HG03135 (cell line): Measurements from ENCODE around the gene RGS13.
"Not testable (repeated sequence)": the region's sequence is repeated elsewhere in the genome, so short reads cannot be mapped to it uniquely, and the experiment has no call there.

Source experiments
- ATAC-seq: cut with Tn5 transposase; IDR thresholded peaks from one replicate; pipeline ENCODE4 v1.9.1; 2021; ENCODE audit warnings: mild to moderate bottlenecking, moderate library complexity; ENCODE audit not compliant: unreplicated experiment

Gene RGS13

GRCh38 chr1:192675716-192676115 lies 39.8 kb downstream of the RGS13 start:
- ATAC-seq: no peak

DNA sequence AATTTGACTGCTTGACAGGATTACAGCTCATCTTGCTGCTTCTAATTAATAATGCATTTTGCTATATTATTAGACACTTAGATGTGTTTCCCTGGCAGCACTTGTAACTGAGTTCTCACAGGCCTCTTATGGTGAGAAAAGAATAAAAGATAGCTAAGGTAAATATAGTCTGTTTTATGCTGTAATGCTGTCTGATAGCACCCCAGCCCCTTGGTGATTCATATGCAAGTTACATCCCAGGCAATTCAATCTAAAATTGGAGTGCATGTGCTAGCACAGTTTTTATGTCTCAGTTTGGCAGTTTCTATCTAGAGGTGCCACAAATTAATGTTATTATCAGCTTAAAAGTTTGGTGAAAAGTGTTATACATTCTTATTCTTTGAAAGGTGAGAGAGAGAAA lies 42.2 kb downstream of the RGS13 start:
- ATAC-seq: no peak

GRCh38 chr1:192682335-192682734 lies 46.4 kb downstream of the RGS13 start:
- no peak for ATAC-seq

GRCh38 chr1:192683081-192683480 lies 47.1 kb downstream of the RGS13 start:
- not testable (repeated sequence) for ATAC-seq

DNA sequence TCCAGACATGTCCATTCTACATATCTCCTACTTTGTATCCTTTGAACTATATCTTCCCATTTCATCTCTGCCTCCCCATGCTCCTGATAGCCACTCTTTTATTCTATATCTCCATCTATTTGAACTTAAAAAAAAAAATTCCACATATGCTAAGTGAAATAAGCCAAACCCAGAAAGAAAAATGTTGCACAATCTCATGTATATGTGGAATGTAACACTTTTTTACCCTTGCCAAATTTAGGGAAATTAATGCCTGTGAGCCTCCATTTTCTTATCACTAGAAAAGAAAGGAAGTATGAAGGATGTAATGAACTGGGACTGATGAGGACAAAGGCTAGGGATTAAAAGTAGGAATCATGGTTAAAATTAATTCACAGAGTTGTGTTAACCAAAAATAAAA lies 53.5 kb downstream of the RGS13 start:
- no peak for ATAC-seq

GRCh38 chr1:192691041-192691440 lies 55.1 kb downstream of the RGS13 start:
- no peak for ATAC-seq

DNA sequence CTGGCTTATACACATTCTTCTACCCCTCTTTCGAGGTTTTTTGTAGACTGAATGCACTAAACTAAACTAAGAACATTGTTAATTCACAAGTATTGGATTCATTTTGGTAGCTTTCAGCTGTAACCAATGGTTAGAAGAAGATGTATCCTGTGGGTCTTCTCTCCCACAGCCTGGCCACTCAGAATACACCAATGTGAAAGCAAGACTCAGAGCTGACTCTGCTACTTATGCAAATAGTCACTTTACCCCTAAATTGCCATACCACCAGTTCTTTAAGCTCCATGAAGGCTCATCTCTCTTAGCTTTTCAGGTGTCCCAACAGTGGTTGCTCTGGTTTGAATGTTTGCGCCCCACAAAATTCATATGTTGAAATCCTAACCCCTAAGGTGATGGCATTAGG lies 60.1 kb downstream of the RGS13 start:
- ATAC-seq: no peak

GRCh38 chr1:192697771-192698170 lies 61.8 kb downstream of the RGS13 start:
- ATAC-seq: no peak

DNA sequence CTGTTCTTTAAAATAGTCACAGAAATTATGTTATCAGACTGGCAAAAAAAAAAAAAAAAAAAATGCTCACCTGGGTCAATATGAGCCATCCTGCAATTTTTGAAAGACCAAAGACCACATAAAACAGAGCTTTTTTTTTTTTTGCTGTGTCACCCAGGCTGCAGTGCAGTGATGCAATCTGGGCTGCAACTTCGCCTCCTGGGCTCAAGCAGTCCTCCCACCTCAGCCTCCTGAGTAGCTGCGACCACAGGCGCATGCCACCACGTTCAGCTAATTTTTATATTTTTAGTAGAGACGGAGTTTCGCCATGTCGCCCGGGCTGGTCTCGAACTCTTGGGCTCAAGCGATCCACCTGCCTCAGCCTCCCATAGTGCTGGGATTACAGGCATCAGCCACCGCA lies 62.8 kb downstream of the RGS13 start:
- no peak for ATAC-seq

GRCh38 chr1:192700834-192701271 lies 64.9 kb downstream of the RGS13 start:
- no peak for ATAC-seq

DNA sequence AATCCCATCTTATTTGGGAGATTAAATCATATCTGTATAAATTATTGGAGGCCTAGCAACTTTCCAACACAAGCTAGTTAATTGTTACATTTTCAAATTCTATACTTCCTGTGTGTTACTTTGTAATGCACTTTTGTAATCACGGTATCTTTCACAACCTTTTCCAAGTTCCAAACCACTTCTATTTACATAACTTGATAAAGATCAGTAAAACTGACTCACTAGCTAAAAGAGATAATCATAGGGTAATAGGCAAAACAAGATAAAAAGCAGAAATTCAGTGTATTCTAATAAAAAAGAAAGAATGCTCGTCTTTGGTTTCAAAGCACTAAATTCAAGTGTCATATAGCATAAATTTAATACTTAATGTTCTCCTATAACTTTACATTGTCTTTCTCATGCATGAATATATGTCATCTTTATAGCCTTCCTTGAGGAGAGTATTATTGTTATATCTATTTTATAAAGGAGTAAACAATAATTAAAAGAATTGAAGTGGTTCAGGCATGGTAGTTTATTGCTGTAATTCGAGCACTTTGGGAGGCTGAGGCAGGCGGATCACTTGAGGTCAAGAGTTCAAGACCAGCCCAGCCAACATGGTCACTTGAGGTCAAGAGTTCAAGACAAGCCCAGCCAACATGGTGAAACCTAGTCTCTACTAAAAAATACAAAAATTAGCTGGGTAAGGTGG lies 66.4 kb downstream of the RGS13 start:
- ATAC-seq: no peak

DNA sequence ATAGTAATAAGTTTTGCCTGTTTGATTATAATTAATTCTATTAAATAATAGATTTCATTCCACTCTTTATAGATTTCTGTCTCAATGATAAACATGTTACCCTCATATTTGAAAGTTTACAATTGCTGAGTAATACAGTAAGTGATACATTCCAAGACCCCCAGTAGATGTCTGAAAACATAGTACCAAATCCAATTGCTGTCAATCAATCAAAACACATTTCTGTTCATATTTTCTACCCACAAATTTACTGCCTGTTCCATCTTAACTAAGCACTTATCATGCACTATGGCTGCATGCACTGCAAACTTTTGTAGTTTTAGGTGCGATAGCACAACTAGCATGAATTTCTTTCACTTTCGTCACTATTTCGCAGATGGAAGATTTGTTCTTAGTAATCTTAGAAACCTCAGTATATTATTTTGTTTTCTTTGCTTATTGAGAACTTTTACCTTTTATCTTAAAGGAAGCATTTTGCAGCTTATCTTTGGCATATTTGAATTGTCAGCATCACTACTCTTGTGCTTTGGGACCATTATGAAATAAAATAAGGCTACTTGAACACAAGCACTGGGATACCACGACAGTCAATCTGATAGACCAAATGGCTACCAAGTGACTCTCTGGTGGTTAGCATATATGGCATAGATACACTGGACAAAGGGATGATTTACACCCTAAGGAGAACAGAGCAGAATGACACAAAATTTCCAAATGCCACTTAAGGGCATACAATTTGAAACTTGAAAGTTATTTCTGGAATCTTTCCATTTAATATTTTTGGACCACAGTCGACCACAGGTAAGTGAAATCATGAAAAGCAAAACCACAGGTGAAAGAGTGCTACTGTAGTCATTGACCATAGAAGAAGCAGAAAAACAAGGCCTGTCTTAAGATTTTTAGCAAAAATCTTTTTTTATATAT lies 67.6 kb downstream of the RGS13 start:
- ATAC-seq: peak; percentile 88

- no peak for ATAC-seq
These were observed 69.6 kb downstream of the RGS13 start for GRCh38 chr1:192705510-192705909.

DNA sequence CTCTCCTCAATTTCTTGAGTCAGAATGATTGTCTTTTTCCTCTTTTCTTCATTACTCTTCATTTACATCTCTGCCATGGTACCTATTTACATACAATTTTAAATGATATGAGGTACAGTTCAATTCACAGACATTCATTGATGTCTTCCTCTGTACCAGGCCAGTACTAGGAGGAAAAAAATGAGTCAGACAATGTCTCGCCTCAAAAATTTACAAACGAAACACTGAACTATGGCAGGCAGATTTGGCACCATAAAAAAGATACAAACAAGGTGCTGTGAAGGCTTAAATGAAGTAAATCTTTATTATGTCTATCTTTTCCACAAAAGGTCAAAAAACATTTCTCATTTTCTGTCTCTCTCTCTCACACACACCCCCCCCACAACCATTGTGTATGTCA lies 71.0 kb downstream of the RGS13 start:
- ATAC-seq: no peak

DNA sequence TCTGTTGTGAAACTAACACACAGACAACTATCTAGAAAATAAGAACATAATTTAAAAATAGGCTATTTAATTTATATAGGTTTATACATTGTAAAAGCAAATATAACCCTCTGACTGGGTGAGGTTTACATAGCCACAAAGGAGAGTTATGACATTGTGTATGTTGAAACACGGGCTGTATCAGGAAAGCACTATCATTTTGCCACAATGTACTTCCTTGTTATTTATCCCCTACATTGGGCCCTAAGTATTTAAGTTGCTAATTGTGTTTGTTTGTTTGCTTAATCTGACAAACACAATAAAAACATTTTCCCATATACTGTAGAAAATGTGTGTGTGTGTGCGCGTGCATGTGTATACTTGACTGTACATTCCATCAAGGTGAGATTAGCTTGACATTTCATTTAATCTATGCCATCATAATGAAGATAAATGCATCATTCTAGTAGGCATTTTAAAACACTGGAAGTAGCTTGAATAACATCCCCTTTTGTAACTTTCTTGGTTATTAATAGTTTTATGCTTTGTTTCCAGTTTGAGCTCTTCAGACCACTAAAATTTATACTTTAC lies 72.1 kb downstream of the RGS13 start:
- no peak for ATAC-seq

DNA sequence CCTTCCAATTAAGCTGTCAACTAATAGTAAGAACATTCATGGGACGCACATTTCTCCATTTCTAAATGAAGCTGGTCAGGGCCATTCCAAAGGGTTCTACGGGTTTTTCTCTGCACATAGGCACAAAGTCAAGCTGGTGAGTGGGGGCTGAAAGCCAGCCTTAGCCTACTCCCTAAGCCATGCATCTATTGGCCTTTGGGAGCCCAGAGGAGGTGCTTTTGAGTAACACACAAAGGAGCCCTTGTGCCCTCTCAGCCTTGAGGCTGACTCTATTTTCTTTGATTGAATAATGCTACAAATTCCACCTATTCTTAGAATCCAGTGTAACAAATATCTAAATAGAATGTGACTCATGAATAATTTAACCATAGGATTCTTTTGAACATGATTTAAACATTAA lies 73.6 kb downstream of the RGS13 start:
- no peak for ATAC-seq
